Measurements from ENCODE around the gene DAP. TPM values are rescaled to one million over a fixed set of nuclear protein-coding genes. Genes with fewer than 3 reads are reported as not detected.

Gene DAP
- total RNA-seq, 1 donor from 2014 or later, result 74.4 TPM

GRCh38 chr5:10730043-10730351 is 31.0 kb downstream of the DAP start:
- Histone ChIP-seq H3K27me3 (no peaks in the 10 kb centered on the region), H3K27ac (no peak overlapping the region), H3K4me1 (peaks cover 41% of the 10 kb centered on the region), H3K36me3 (no peaks in the 10 kb centered on the region), H3K9me3 (no peaks in the 10 kb centered on the region), H3K4me3 (no peak overlapping the region)
- intact Hi-C loops (cut with DNase I), result no loop called here
- TF ChIP-seq POLR2AphosphoS5 (IDR thresholded peaks at IDR 0.05; ENCODE audit: insufficient read depth in 1 of 2, low read depth in 1 of 2), result no peak
- TF ChIP-seq CTCF (IDR thresholded peaks at IDR 0.05), result no peak
- no peak for TF ChIP-seq POLR2A (IDR thresholded peaks at IDR 0.05)
- no peak for DNase-seq (ENCODE audit: extremely low spot score in 2 of 2)

DNA sequence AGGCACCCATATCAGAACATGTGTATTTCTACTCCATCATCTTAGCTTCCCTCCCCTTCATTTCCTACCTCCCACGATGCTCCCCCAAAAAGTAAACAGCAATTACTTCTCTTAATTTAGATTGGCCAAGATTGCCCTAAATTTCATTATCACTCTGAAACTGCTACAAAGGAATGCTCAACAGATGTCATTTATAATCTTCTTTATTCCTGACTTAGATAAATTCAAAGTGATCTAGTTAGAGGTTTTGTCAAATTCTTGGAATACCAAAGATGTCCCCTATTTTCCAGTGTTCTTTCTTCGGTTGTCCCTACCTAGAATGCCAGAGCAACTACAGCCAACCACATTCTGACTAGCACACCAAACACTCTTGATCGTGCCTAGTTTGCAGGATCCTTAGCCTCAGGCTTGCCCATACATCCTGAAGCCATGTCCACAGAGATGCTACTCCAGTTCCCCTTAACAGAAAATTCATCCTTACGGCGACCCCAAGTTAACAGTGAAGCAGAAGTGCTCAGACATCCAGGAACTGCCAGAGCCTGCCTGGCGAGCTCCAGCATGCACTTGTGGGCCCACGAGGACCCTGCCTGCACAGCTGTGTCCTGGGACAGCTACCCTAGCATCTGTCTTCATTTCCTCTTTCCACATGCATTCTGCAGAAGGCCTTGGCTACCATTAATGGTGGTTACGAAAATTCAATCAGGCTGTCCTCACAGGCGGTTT is 31.6 kb downstream of the DAP start:
- Histone ChIP-seq H3K4me3 (no peak overlapping the region), H3K27ac (no peak overlapping the region), H3K36me3 (no peaks in the 10 kb centered on the region), H3K4me1 (peaks cover 41% of the 10 kb centered on the region), H3K9me3 (no peaks in the 10 kb centered on the region), H3K27me3 (no peaks in the 10 kb centered on the region)
- intact Hi-C loops (cut with DNase I), result no loop called here
- no peak for TF ChIP-seq CTCF (IDR thresholded peaks at IDR 0.05)
- no peak for TF ChIP-seq POLR2AphosphoS5 (IDR thresholded peaks at IDR 0.05; ENCODE audit: insufficient read depth in 1 of 2, low read depth in 1 of 2)
- no peak for TF ChIP-seq POLR2A (IDR thresholded peaks at IDR 0.05)
- DNase-seq (ENCODE audit: extremely low spot score in 2 of 2), result no peak

DNA sequence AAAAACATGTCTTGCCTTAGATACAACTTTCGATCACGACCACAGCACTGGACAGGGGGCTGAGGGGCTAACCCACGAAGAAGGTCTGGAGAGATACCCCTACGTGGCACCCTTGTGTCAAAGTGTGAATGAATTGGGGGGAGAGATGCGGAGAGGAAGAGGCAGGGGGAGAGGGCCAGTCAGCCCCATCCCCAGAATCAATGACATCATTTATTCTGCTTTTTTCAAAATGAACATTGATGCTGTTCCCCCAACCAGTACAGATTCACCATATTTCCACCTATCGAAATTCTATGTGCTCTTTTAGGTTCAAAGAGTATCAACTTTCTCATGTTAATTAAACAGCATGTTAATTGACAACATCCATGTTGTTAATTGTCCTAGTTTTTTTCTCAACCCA is 32.4 kb downstream of the DAP start:
- no peak for DNase-seq (ENCODE audit: extremely low spot score in 2 of 2)
- Histone ChIP-seq H3K9me3 (no peaks in the 10 kb centered on the region), H3K36me3 (no peaks in the 10 kb centered on the region), H3K27me3 (no peaks in the 10 kb centered on the region), H3K27ac (no peak overlapping the region), H3K4me3 (no peak overlapping the region), H3K4me1 (peaks cover 33% of the 10 kb centered on the region)
- TF ChIP-seq POLR2A (IDR thresholded peaks at IDR 0.05) (no peak), CTCF (IDR thresholded peaks at IDR 0.05) (no peak), POLR2AphosphoS5 (IDR thresholded peaks at IDR 0.05; ENCODE audit: insufficient read depth in 1 of 2, low read depth in 1 of 2) (no peak)
- intact Hi-C loops (cut with DNase I), result no loop called here

GRCh38 chr5:10727861-10728260 is 33.2 kb downstream of the DAP start:
- Histone ChIP-seq H3K4me1 (peaks cover 27% of the 10 kb centered on the region), H3K36me3 (no peaks in the 10 kb centered on the region), H3K27me3 (no peaks in the 10 kb centered on the region), H3K27ac (no peak overlapping the region), H3K4me3 (no peak overlapping the region), H3K9me3 (no peaks in the 10 kb centered on the region)
- no peak for DNase-seq (ENCODE audit: extremely low spot score in 2 of 2)
- TF ChIP-seq POLR2A (IDR thresholded peaks at IDR 0.05) (no peak), POLR2AphosphoS5 (IDR thresholded peaks at IDR 0.05; ENCODE audit: insufficient read depth in 1 of 2, low read depth in 1 of 2) (no peak), CTCF (IDR thresholded peaks at IDR 0.05) (no peak)
- intact Hi-C loops (cut with DNase I), result no loop called here

- Histone ChIP-seq H3K36me3 (no peaks in the 10 kb centered on the region), H3K9me3 (no peaks in the 10 kb centered on the region), H3K27me3 (no peaks in the 10 kb centered on the region), H3K27ac (peak overlapping the region; percentile 63), H3K4me1 (peaks cover 27% of the 10 kb centered on the region), H3K4me3 (no peak overlapping the region)
- intact Hi-C loops (cut with DNase I), result no loop called here
- no peak for DNase-seq (ENCODE audit: extremely low spot score in 2 of 2)
- no peak for TF ChIP-seq CTCF (IDR thresholded peaks at IDR 0.05)
- no peak for TF ChIP-seq POLR2AphosphoS5 (IDR thresholded peaks at IDR 0.05; ENCODE audit: insufficient read depth in 1 of 2, low read depth in 1 of 2)
- no peak for TF ChIP-seq POLR2A (IDR thresholded peaks at IDR 0.05)
Measured at GRCh38 chr5:10726913-10727517, 34.0 kb downstream of the DAP start.
